Ramos (cell line): ENCODE results near the gene ZNF415.
"Not testable (repeated sequence)": the region's sequence is repeated elsewhere in the genome, so short reads cannot be mapped to it uniquely, and the experiment has no call there.

ENCODE experiments used
- in situ Hi-C: fragments of 300-500 bp; cut with MboI; formaldehyde crosslinking; loops from one replicate; pipeline ENCODE4 v1.14.3; 2022; ENCODE audit warnings: low sequenced_read_pairs; ENCODE audit not compliant: unreplicated experiment

ZNF415 gene

GRCh38 chr19:53103234-53104203 lies 29.2 kb downstream of the ZNF415 start, which contains the start of gene ZNF160:
Gene ZNF160, minus strand, starts transcription at chr19:53103422. Its CDS starts 17,146 bp downstream, at chr19:53086276.
- in situ Hi-C loops, result no loop called here

DNA sequence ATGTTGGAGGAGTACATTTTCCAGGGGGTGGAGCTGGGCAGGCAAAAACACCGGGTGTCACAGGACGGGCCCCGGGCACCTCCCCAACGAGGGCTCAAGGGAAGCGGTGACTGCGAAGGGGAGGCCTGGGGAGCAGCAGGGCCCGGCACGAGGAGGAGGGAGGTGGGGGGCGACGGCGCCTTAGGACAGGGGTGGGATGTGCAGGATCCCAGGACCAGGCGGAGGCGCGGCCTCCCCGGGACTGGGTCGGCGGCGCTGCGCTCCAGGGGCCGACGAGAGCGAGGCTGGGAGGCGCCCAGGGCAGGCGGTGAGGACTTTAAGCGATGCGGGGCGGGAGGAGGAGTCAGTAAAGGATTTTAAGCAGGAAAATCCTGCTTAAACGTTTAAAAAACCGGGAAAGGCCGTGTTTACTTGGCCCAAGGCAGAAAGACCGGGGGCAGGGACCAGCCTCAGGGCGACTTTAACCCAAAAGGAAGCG lies 29.9 kb downstream of the ZNF415 start:
- in situ Hi-C loops, result no loop called here

DNA sequence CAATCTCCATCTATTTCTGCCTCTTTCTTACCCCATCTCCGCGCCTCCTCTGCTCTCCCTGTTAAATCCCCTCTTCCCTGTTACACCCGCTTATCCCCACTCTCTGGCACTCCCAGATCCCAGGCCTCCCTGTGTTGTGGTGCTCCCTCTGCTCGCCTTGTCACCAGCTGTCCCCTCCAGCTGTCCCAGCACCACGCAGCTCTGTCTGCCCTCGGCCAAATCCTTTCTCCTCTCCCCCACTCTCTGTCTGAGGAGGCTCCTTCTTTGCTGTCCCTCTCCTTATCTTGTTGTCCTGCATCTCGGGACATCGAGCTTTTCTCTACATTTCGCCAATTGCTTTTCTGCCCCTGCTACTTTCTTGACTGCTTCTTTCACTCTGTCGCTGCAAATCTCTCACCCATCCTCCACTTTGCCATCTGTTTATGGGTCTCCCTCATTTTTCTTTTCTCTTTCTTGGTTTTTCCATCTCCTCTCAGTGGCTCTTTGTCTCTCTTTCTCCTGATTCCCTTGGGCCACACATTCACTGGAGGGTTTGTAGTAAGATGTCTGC lies 30.4 kb downstream of the ZNF415 start:
- in situ Hi-C loops, result no loop called here

GRCh38 chr19:53101518-53101917 lies 31.2 kb downstream of the ZNF415 start:
- in situ Hi-C loops, result no loop called here

DNA sequence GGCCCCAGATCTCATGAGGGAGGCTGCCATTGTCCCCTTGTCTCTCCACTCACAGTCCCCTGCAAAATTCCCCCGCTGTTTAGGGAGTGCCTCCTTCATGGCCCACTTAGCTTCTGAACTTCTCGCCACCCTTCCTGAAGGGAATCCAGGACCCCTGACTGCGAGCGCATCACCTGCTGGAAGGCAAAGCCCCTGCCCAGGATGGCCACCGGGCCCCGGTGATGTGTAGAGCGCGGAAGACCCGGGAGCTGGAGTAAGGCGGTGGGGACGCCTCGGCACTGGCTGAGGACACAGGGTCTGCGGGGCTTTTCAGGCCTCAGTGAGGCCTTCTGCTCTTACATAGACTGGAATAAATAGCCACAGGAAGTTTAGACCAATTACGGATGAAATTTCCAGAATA lies 34.1 kb downstream of the ZNF415 start:
- in situ Hi-C loops, result not testable (repeated sequence)

GRCh38 chr19:53096982-53097690 lies 35.6 kb downstream of the ZNF415 start:
- in situ Hi-C loops, result not testable (repeated sequence)

DNA sequence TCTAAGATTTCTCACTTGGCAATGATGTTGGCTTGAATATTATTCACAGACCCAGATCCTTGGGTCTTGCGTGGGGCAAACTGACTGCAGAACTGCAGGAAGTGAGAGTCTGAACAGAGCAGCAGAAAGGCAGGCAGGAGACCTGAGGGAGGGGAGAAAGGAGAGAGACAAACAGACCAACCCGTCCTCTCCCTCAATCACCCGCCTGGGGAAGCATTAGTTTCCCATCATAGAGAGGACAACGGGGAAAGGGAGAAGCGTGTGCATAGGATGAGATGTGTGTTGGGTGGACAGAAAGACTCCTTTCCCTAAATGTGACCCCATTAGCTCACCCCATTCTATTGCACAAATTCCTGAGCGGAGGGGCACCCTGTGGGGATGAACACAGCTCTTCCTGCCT lies 36.1 kb downstream of the ZNF415 start:
- in situ Hi-C loops, result not testable (repeated sequence)

DNA sequence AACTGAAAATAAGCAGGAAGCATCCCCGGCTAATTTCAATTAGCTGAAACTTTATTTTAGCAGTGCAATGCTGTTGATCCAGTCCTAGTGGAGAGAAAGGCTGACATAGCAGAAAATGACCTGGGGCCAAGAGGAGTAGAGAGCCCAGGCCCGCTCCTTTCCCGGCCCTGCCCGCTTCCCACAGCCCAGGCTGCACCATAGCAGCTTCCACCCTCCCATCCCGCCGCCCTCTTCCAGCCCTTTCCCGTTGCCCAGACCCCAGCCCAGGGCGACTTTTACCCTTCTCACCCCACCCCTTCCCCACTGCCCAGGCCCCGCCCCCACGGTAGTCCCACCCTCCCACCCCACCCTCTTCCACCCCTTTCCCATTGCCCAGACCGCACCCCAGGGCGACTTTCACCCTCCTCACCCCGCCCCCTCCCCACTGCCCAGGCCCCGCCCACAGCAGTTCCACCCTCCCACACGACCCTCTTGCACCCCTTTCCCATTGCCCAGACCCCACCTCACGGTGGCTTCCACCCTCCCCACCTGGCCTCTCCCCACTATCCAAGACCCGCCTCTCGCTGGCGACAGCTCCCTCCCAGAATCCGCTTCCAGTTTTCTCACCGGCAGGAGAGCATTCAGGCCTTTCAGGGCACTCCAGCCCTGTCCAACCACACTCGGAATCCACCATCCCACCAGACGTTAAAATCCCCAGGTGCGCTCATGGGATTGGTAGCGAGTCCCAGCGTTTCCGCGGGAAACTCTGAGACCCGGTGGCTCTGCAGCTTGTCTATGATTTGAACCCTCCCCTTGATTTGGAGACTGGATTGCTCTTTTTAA lies 37.7 kb downstream of the ZNF415 start:
- in situ Hi-C loops, result no loop called here

DNA sequence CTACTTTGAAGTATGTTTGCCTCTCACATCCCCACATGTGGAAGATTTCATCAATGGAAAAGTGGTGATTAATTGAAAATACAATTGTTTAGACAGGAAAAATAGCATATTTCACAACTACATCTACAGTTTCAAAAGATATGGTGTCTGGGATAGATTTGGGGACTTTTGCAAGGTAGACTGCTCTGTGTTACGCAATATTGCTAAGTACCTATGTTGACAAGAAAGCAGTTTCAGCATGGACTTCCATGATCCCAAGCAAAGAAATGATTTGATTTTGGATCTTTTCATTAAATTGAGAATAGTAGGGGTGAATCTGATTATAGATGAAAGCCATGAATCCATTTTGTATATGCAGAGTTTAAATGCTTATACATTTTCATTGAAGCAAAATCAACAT lies 40.0 kb downstream of the ZNF415 start:
- in situ Hi-C loops, result no loop called here

- in situ Hi-C loops, result no loop called here
Measured at GRCh38 chr19:53091413-53092254, 41.1 kb downstream of the ZNF415 start.

GRCh38 chr19:53088091-53088490 lies 44.6 kb downstream of the ZNF415 start:
- in situ Hi-C loops, result no loop called here

DNA sequence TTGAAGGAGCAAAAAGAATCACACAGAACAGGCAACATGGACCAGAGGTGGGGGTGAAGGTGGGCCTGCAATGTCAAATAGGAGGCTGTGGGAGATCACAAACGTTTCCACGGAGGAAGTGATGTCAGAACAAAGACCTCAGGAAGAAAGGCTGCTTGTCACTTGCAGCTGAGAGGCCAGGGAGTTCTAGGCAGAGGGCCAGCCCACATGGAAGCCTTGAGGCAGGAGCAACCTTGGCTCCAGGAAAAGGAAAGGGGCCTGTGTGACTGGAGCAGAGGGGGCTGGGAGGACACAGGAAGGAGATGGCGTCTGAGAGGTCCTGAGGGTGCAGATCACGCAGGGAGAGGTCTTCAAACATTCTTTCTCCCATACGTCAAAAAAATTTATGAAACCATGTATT lies 45.8 kb downstream of the ZNF415 start:
- in situ Hi-C loops, result no loop called here

DNA sequence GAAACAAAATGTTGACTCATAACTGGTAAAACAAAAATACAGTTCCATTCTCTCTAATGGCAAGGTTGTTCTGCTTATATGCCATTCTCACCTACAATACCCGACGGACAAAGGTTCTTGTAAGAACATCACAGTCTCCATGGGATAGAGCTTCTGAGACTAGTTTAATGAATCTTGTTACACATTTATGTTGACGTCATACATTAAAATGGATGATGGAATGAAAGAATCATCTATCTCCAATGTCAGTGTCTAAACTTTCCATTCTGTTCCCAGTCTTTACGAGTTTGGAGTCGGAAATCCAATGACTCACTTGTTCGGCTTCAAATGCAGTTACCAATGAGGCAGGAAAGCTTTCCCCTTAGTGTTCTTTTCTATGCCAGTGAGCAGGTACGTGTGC lies 47.2 kb downstream of the ZNF415 start:
- in situ Hi-C loops, result no loop called here

- in situ Hi-C loops, result no loop called here
Measured at GRCh38 chr19:53082929-53083328, 49.8 kb downstream of the ZNF415 start.

DNA sequence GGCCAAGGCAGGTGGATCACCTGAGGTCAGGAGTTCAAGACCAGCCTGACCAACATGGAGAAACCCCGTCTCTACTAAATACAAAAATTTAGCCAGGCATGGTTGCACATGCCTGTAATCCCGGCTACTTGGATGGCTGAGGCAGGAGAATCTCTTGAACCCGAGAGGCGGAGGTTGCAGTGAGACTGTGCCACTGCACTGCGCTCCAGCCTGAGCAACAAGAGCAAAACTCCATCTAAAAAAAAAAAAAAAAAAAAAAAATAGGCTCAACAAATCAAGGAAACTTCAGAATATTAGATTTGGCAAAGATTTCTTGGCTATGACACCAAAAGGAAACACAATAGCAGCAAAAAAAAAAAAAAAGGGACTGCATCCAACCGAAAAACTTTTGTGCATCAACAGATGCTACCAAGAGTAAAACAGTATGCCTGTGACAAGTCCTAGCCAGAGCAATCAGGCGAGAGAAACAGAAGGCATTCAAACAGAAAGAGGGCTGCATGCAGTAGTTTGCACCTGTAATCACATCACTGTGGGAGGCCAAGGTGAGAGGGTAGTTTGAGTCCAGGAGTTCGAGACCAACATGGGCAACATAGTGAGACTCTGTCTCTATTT lies 53.3 kb downstream of the ZNF415 start:
- in situ Hi-C loops, result no loop called here

DNA sequence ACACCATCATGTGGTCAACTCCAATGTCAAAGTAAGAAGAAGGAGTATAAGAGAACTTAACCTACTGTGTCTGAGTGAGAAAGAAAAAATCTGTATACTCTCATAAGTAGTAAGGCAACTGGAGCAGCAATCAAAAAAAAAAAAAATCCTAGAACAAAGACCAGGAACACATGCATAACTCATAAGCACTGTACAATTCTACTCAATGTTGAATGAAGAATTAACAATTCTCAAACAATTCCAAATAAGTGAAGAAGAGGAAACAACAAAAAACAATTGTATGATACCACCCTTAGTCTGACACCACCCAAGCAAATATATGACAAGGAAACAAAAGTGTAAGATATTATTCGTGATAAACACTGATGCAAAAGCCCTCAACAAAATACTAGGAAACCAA lies 54.0 kb downstream of the ZNF415 start:
- in situ Hi-C loops, result no loop called here

DNA sequence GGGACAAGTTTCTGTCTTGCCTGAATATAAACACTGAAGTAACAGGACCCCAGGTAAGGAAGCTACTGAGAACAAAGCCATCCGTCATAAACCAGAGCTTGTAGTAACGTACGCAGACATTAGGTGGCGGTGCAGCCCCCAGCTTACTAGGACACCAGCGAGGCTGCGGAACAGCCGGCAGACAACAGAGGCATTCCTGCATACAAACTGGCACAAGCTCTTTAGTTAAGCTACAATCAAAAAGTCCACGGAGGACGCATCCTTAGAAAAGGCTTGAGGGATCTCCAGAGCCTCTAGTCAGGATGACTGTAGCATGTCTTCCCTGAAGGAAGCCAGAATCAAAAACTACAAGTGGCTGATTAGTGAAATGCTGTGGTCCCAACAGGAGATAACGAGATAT lies 55.7 kb downstream of the ZNF415 start:
- in situ Hi-C loops, result no loop called here

GRCh38 chr19:53068834-53069233 lies 63.9 kb downstream of the ZNF415 start:
- in situ Hi-C loops, result no loop called here

DNA sequence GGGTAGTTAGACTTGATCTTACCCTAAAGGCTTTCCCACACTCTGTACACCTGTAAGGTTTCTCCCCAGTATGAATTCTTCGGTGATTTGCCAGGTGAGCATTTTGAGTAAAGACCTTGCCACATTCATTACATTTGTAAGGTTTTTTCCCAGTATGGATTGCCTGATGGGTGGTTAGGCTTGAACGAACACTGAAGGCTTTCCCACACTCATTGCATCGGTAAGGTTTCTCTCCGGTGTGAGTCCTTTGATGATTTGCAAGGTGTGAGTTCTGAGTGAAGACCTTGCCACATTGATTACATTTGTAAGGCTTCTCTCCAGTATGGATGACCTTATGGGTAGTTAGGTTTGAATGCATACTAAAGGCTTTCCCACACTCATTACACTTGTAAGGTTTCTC lies 64.5 kb downstream of the ZNF415 start:
- in situ Hi-C loops, result no loop called here
